ENCODE measurements around the gene DPP6.

DNA sequence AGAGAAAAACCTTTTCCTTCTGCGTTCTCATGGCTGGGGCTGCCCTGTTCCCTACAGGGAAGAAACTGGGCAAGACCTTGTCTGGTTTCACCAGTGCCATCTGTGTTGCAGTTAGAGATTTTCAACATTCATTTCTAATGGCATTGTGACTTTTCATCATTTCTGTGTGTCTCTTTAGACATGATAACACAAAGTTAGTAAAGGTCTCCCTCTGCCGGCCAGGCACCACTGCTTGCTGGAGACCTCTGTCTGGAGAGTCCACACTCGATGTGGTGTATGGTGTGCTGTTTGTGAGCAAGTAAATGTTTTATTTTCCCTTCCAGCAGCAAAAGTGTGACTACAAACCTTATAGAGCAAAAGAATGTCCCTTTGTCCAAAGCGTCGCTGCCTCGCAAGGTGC is 737.2 kb downstream of the DPP6 start:
- TF ChIP-seq POLR2A (IDR thresholded peaks at IDR 0.05; ENCODE audit: low read length) (no peak), GATA1 (IDR thresholded peaks at IDR 0.05; ENCODE audit: low read depth, low read length) (no peak)
